Measurements from ENCODE around the gene ZIC2.
"Not testable (repeated sequence)": the region's sequence is repeated elsewhere in the genome, so short reads cannot be mapped to it uniquely, and the experiment has no call there.

Gene ZIC2

DNA sequence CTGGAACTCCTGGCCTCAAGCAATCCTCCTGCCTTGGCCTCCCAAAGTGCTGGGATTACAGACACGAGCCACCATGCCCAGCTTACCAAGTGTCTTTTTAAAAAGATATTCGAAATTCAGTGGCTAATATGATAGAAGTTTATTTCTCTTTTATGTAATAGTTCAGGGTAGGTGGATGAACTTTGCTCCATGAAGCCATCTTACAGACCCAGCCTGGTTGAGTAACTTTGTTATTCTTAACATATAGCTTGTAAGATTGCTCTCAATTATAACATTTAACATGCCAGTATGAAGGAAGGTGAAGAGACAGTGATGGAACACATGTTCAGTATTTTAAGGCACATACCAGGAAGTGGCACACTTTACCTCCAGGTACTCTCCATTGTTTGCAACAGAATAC is 42.4 kb downstream of the ZIC2 start:
- DNase-seq, result no peak

DNA sequence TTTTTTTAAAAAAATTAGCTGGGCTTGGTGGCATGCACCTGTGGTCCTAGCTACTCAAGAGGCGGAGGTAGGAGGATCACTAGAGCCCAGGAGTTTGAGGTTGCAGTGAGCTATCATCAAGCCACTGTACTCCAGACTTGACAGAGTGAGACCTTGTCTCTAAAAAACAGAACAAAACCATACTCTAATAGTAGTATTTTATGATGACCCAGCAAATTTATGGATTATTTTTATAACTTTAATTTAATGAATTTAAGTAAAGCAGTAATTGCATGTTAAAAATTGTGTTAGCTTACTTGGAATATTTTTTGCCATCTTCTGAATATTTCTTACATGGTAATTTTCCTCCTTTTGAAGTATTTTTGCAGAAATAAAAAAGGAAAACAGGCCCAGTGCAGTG is 48.3 kb downstream of the ZIC2 start:
- DNase-seq, result no peak

DNA sequence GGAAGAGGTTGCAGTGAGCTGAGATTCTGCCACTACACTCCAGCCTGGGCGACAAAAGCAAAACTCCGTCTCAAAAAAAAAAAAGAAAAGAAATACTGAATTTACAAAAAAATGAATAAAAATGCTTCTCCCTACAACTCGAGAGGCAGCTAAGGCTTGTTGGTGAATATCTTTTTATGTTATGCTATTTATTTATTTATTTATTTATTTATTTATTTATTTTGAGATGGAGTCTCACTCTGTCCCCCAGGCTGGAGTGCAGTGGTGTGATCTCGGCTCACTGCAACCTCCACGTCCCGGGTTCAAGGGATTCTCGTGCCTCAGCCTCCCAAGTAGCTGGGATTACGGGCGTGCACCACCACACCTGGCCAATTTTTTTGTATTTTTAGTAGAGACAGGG is 51.1 kb downstream of the ZIC2 start:
- not testable (repeated sequence) for DNase-seq

DNA sequence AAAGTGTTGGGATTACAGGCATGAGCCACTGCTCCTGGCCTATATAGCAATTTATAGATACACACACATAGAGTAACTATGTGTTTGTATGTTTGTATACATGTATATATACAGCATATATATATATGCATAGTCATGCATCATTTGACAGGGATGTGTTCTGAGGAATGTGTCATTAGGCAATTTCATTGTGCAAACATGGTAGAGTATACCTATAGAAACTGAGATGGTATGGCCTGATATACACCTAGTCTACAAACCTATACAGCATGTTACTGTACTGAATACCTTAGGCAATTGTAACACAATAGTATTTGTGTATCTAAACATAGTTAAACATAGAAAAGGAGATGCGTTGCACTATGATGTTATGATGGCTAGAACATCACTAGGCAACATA is 54.4 kb downstream of the ZIC2 start:
- no peak for DNase-seq

All from stimulated activated CD8-positive, alpha-beta memory T cell treated with anti-CD3 and anti-CD28 coated beads, Interleukin-4, amount 100 ng/mL, for 48 hours (primary cell).